ENCODE results near the gene FAM53A. TPM values are rescaled to one million over a fixed set of nuclear protein-coding genes. Genes with fewer than 3 reads are reported as not detected.

Gene FAM53A
- polyA plus RNA-seq, 1 experiment, result 1.1 TPM

DNA sequence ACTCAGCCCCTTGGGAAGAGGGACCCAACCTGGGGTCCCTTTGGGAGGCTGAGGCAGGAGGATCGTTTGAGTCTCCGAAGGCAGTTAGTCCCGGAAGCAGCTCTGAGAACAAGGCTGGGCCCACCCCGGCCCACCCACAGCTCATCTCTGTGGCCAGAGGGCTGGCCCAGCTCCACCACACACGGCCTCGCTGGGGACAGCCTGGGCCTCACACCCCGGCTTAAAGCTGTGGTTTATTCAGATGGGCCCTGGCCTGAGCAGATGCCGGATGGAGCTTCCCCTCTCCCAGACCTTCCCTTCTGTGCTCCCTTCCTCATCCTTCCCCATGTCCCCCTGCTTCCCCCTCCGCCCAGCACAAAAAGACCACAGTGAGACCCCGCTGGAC is 54.4 kb downstream of the FAM53A start:
- ChIA-PET CTCF (interaction anchor here (0.6 to 1.8 kb wide), 8 partner anchors 11 to 499 kb away, joined by 3 to 14 read pairs (median 4); no protein-coding TSS in a partner anchor), POLR2A (no interaction called here)
- DNase-seq (ENCODE audit: low read depth, low spot score), result no peak
- peaks cover 35% of the 10 kb centered on the region for H3K9me3 ChIP-seq (ENCODE audit: control insufficient read depth, insufficient read depth, low read length)
- H3K4me3 ChIP-seq (ENCODE audit: low read depth, low read length), result no peak overlapping the region
- TF ChIP-seq, protein P1, sequence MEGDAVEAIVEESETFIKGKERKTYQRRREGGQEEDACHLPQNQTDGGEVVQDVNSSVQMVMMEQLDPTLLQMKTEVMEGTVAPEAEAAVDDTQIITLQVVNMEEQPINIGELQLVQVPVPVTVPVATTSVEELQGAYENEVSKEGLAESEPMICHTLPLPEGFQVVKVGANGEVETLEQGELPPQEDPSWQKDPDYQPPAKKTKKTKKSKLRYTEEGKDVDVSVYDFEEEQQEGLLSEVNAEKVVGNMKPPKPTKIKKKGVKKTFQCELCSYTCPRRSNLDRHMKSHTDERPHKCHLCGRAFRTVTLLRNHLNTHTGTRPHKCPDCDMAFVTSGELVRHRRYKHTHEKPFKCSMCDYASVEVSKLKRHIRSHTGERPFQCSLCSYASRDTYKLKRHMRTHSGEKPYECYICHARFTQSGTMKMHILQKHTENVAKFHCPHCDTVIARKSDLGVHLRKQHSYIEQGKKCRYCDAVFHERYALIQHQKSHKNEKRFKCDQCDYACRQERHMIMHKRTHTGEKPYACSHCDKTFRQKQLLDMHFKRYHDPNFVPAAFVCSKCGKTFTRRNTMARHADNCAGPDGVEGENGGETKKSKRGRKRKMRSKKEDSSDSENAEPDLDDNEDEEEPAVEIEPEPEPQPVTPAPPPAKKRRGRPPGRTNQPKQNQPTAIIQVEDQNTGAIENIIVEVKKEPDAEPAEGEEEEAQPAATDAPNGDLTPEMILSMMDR (IDR thresholded peaks at IDR 0.05; ENCODE audit: low read depth, low read length), result no peak
- H3K27ac ChIP-seq (ENCODE audit: low read depth, low read length), result no peak overlapping the region
- H3K27me3 ChIP-seq (ENCODE audit: control insufficient read depth, insufficient read depth, low read length), result peaks cover 12% of the 10 kb centered on the region

GRCh38 chr4:1628892-1629698 is 55.0 kb downstream of the FAM53A start:
- ChIA-PET POLR2A (no interaction called here), CTCF (interaction anchor here (0.8 to 1.8 kb wide), 7 partner anchors 10 to 498 kb away, joined by 3 to 14 read pairs (median 4); no protein-coding TSS in a partner anchor)
- TF ChIP-seq, protein P1 (IDR thresholded peaks at IDR 0.05; ENCODE audit: low read depth, low read length), result peak; percentile 77
- no peak overlapping the region for H3K4me3 ChIP-seq (ENCODE audit: low read depth, low read length)
- DNase-seq (ENCODE audit: low read depth, low spot score), result no peak
- H3K27ac ChIP-seq (ENCODE audit: low read depth, low read length), result no peak overlapping the region
- peaks cover 9% of the 10 kb centered on the region for H3K27me3 ChIP-seq (ENCODE audit: control insufficient read depth, insufficient read depth, low read length)
- H3K9me3 ChIP-seq (ENCODE audit: control insufficient read depth, insufficient read depth, low read length), result peaks cover 41% of the 10 kb centered on the region

DNA sequence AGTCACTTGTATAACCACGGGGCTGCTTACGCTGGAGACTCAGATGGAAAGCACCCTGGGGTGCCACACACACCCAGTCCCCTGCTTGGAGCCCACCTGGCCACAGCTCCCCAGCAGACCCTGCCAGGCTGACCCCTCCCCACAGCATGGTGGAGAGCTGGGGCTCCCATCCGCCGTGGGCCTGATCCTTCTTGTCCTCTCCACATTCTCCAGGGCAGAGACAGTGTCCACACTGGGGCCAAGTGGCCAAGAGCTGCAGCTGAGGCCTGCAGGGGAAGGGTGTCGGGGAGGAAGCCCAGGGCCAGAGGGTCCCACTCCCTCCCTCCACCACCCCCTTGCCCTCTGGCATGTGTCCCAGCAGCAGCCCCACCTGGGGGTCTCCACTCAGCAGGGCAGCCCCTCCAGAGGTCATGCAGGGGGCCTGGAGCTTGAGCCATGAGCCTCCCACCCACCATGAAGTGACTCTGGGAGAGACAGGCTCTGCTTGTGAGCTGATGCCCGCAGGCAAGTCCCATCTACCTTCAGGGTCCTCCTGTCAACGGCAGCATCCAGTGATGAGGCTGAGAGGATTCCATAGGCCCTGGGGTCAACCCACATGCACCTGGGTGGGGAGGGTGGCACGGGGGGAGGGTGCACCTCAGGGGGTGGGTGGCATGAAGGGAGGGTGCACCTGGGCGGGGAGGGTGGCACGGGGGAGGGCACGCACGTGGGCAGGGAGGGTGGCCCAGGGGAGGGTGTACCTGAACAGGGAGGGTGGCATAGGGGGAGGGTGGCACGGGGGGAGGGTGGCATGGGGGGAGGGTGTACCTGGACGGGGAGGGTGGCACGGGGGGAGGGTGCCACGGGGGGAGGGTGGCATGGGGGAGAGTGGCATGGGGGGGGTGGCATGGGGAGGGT is 56.4 kb downstream of the FAM53A start:
- ChIA-PET POLR2A (no interaction called here), CTCF (interaction anchor here (2.1 kb wide), 1 partner anchor 272 kb away, joined by 9 read pairs; no protein-coding TSS in a partner anchor)
- Histone ChIP-seq H3K4me3 (ENCODE audit: low read depth, low read length) (no peak overlapping the region), H3K27me3 (ENCODE audit: control insufficient read depth, insufficient read depth, low read length) (peaks cover 5% of the 10 kb centered on the region), H3K27ac (ENCODE audit: low read depth, low read length) (no peak overlapping the region), H3K9me3 (ENCODE audit: control insufficient read depth, insufficient read depth, low read length) (peaks cover 55% of the 10 kb centered on the region)
- TF ChIP-seq, protein P1 (IDR thresholded peaks at IDR 0.05; ENCODE audit: low read depth, low read length), result no peak
- DNase-seq (ENCODE audit: low read depth, low spot score), result no peak

GRCh38 chr4:1626941-1627340 is 57.2 kb downstream of the FAM53A start:
- TF ChIP-seq, protein P1 (IDR thresholded peaks at IDR 0.05; ENCODE audit: low read depth, low read length), result no peak
- ChIA-PET POLR2A (no interaction called here), CTCF (interaction anchor here (2.1 kb wide), 1 partner anchor 271 kb away, joined by 9 read pairs; no protein-coding TSS in a partner anchor)
- Histone ChIP-seq H3K9me3 (ENCODE audit: control insufficient read depth, insufficient read depth, low read length) (peaks cover 62% of the 10 kb centered on the region), H3K27ac (ENCODE audit: low read depth, low read length) (no peak overlapping the region), H3K27me3 (ENCODE audit: control insufficient read depth, insufficient read depth, low read length) (peaks cover 5% of the 10 kb centered on the region), H3K4me3 (ENCODE audit: low read depth, low read length) (no peak overlapping the region)
- no peak for DNase-seq (ENCODE audit: low read depth, low spot score)
